Fibroblast of villous mesenchyme (primary cell): ENCODE data around the gene TBC1D22A. TPM values are rescaled to one million over a fixed set of nuclear protein-coding genes. Genes with fewer than 3 reads are reported as not detected.
A peak's percentile ranks its signal among the peaks of the same experiment; 100 is the strongest.
"Not testable (repeated sequence)": the region's sequence is repeated elsewhere in the genome, so short reads cannot be mapped to it uniquely, and the experiment has no call there.

Experiments used
- DNase-seq: peaks from one replicate; pipeline ENCODE4 v3.0.0-alpha.2; 2010; ENCODE audit warnings: low read depth
- H3K4me3 ChIP-seq: 2 replicates; pipeline ENCODE4 v1.5.1; 2011; ENCODE audit warnings: low read depth, mild to moderate bottlenecking, low read length
- total RNA-seq: library from RNA; depleted of rRNA; stranded (reverse); fragments of >200 nt; gene quantifications from 2 replicates; pipeline ENCODE4 v1.2.3, GENCODE V29; 2012
- TF ChIP-seq, protein P1 (sequence below): IDR thresholded peaks from 2 replicates; pipeline ENCODE4 v1.5.1; 2012; ENCODE audit warnings: low read depth, mild to moderate bottlenecking, low read length; ENCODE audit not compliant: insufficient read depth

The TBC1D22A gene
- total RNA-seq, 1 donor: 12.5 TPM

- TF ChIP-seq, protein P1, sequence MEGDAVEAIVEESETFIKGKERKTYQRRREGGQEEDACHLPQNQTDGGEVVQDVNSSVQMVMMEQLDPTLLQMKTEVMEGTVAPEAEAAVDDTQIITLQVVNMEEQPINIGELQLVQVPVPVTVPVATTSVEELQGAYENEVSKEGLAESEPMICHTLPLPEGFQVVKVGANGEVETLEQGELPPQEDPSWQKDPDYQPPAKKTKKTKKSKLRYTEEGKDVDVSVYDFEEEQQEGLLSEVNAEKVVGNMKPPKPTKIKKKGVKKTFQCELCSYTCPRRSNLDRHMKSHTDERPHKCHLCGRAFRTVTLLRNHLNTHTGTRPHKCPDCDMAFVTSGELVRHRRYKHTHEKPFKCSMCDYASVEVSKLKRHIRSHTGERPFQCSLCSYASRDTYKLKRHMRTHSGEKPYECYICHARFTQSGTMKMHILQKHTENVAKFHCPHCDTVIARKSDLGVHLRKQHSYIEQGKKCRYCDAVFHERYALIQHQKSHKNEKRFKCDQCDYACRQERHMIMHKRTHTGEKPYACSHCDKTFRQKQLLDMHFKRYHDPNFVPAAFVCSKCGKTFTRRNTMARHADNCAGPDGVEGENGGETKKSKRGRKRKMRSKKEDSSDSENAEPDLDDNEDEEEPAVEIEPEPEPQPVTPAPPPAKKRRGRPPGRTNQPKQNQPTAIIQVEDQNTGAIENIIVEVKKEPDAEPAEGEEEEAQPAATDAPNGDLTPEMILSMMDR: no peak
- no peak for DNase-seq
- no peak overlapping the region for H3K4me3 ChIP-seq
Measured at GRCh38 chr22:46812788-46813187, 50.3 kb downstream of the TBC1D22A start.

DNA sequence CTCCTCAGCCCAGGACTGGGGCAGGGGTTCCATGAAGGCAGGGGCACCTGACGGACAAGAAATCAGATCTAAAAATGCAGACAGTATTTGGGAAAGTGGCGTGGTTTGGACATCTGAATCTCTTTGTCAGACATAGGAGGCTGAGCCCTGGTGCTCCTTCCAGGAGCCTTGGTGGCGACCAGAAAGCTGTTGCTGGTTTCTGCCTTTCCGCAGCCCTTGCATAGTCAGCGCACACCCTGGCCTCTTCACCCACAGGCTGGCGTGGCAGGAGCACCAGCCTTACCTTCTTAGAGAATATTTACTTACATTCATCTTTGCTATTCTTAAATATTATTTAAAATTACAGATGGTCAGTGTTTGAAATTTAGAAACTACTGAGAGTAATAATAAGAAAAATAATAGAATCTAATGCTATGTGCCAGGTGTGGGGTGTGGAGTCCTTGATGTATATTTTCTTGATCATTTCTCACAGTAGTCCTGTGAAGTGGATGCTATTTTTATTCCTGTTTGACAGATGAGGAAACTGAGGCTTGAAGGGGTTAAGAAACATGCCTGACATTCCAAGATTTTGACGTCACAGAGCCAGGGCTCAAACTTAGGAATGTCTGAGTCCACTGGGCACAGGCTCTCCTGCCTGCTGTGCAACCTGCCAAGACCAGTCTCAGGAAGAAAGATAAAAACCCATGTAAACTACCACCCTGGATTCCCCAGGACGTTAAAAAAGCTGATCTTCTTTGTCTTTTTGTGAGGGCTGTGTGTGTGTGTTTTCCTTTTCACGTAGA is 51.6 kb downstream of the TBC1D22A start:
- peak; percentile 27 for DNase-seq
- TF ChIP-seq, protein P1: no peak
- H3K4me3 ChIP-seq: no peak overlapping the region

DNA sequence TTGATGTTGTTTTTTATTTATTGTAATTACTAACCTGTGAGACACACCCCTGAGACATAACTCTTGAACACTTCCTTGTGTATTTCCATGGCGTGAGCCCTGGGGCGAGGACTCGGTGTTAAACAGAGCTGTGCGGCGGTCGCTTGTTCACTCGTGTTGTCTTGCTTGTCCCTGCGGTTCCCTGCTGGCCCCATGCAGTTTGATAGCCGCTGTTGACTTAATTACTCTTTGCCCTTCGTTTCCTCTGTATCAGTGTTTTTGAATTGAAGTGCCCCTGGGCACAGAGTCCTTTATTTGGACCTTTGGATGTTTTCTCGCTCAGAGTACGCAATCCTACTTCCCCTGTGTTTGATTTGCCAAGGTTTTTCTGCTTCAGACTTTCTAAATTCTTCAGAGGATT is 52.7 kb downstream of the TBC1D22A start:
- TF ChIP-seq, protein P1: no peak
- DNase-seq: no peak
- no peak overlapping the region for H3K4me3 ChIP-seq

DNA sequence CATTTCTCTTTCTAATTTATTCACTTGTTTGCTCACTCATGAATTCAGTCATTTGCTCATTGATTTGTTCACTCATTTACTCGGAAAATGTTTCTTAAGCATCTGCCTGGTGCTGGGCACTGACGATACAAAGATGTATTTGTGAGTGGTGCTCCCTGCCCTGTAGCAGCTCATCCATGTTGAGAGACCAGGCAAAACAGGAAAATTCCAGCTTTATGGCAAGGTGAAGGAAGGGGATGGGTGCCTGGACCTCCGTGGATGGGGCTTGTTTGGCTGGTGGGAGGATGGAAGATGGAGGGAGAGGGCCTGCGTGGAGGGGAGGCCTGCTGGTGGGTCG is 53.1 kb downstream of the TBC1D22A start:
- no peak for DNase-seq
- no peak overlapping the region for H3K4me3 ChIP-seq
- TF ChIP-seq, protein P1: no peak

- peak; percentile 65 for DNase-seq
- TF ChIP-seq, protein P1: no peak
Measured at GRCh38 chr22:46815896-46816731, 53.7 kb downstream of the TBC1D22A start.

GRCh38 chr22:46817390-46817789 is 54.9 kb downstream of the TBC1D22A start:
- H3K4me3 ChIP-seq, DNase-seq: not testable (repeated sequence)

More at GRCh38 chr22:46815896-46816731, 53.7 kb downstream of the TBC1D22A start:
- H3K4me3 ChIP-seq: no peak overlapping the region

DNA sequence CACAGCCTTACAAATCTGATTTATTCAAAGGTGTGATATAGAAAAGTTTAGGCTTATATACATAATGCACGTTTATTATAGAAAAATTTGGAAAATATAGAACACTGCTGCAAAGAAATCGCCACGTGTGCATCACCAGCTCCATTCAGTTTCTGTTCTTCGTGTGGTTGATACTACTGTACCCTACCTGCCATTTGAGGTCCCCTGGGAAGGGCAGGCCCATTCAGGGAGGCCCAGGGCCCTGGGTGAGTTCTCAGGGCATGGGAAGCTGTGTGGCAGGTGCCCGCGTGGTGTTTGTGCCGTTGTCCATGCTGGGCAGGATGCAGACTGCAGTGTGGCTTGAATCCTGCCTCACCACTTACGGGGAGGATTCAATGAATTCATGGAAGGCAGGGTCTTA is 60.8 kb downstream of the TBC1D22A start:
- DNase-seq: no peak
- TF ChIP-seq, protein P1: no peak
- H3K4me3 ChIP-seq: no peak overlapping the region
